Kidney (tissue), 14 donors: ENCODE measurements around the gene FAM186B. TPM values are rescaled to one million over a fixed set of nuclear protein-coding genes. Genes with fewer than 3 reads are reported as not detected.
A peak's percentile ranks its signal among the peaks of the same experiment; 100 is the strongest.

ENCODE experiments used
- DNase-seq, 5 donors: peaks; one replicate each; pipeline ENCODE4 v3.0.0-alpha.2; 2013 to 2020
- FAIRE-seq: peaks from 2 replicates; lab custom pipeline; 2012; peaks lifted over from hg19 to GRCh38; lab: Jason Lieb, UNC
- H3K27ac ChIP-seq, 2 donors: one replicate each; pipeline ENCODE4 v1.7.0; 2013; ENCODE audit warnings: low read depth in 2 of 2, low read length in 2 of 2, inconsistent platforms in 1 of 2
- H3K27me3 ChIP-seq: one replicate; pipeline ENCODE4 v1.7.1; 2013; ENCODE audit warnings: low read length, inconsistent platforms; ENCODE audit not compliant: control insufficient read depth, insufficient read depth
- H3K36me3 ChIP-seq, 3 donors: one replicate each; pipeline versions ENCODE4 v1.7.0 to v1.7.1; 2013; ENCODE audit warnings: low read length in 3 of 3, control low read depth in 1 of 3, inconsistent platforms in 1 of 3; ENCODE audit not compliant: insufficient read depth in 3 of 3, control insufficient read depth in 2 of 3
- H3K4me1 ChIP-seq, 3 donors: one replicate each; pipeline versions ENCODE4 v1.7.0 to v1.7.1; 2013; ENCODE audit warnings: low read length in 3 of 3, inconsistent platforms in 1 of 3, low read depth in 1 of 3; ENCODE audit not compliant: control insufficient read depth in 2 of 3, insufficient read depth in 2 of 3
- H3K4me3 ChIP-seq, 3 donors: one replicate each; pipeline versions ENCODE4 v1.7.0 to v1.8.1; 2013; ENCODE audit warnings: low read length in 3 of 3, control low read depth in 1 of 3, inconsistent platforms in 1 of 3
- H3K9ac ChIP-seq, 3 donors: one replicate each; pipeline versions ENCODE4 v1.7.0 to v1.7.1; 2013; ENCODE audit warnings: low read length in 3 of 3, control low read depth in 1 of 3, inconsistent platforms in 1 of 3
- H3K9me3 ChIP-seq, 3 donors: one replicate each; pipeline versions ENCODE4 v1.7.0 to v1.7.1; 2013; ENCODE audit warnings: low read length in 3 of 3, control low read depth in 1 of 3, inconsistent platforms in 1 of 3; ENCODE audit not compliant: control insufficient read depth in 2 of 3, insufficient read depth in 1 of 3
- CTCF ChIP-seq: IDR thresholded peaks from 3 replicates; pipeline ENCODE4 v1.5.1; 2012; ENCODE audit warnings: mild to moderate bottlenecking, moderate library complexity, borderline replicate concordance; ENCODE audit not compliant: insufficient read depth; ENCODE audit errors: extremely low read depth
- intact Hi-C: fragments of 100-400 bp; cut with DNase I; formaldehyde crosslinking; loops from one replicate; pipeline ENCODE4 v1.11.1; 2022
- polyA plus RNA-seq: library from polyadenylated mRNA; stranded (reverse); fragments of 350-450 nt; fragmentation: Illumina TruSeq; extraction: RNeasy Lipid Tissue Mini Kit (QIAGEN cat#74804); gene quantifications from one replicate; pipeline ENCODE4 v1.2.3, GENCODE V29; 2014; ENCODE audit warnings: low read depth, low replicate concordance; ENCODE audit not compliant: insufficient read depth
- total RNA-seq: library from RNA; stranded (reverse); fragmentation: NEBNext Ultra II Directional; extraction: Animal tissue kit (Norgen Biotek cat#: 25700); gene quantifications from one replicate; pipeline ENCODE4 v1.2.1, GENCODE V29; 2021
- donor health status: control.
- donor health status: control.
- donor health status: control.
- donor health status: control.
- donor health status: control.
- donor health status: DM: yes; HTN: yes; CAD: no.
- donor health status: Normal renal cell carcinoma (clear cell type).

The FAM186B gene
- total and polyA plus RNA-seq, 2 donors from 2014 or later: 0.34 to 0.85 TPM

- Histone ChIP-seq H3K27me3 (peaks cover 7% of the 10 kb centered on the region), H3K4me3 (no peak overlapping the region), H3K9ac (no peak overlapping the region), H3K4me1 (peaks cover 0 to 15% (median 0%) of the 10 kb centered on the region in 3 donors), H3K9me3 (no peaks in the 10 kb centered on the region), H3K36me3 (no peaks in the 10 kb centered on the region), H3K27ac (no peak overlapping the region)
- intact Hi-C loops: no loop called here
- DNase-seq: no peak
- no peak for FAIRE-seq
- no peak for TF ChIP-seq CTCF
Measured at GRCh38 chr12:49539406-49540228, 65.8 kb downstream of the FAM186B start.

- Histone ChIP-seq H3K27me3 (peaks cover 6% of the 10 kb centered on the region), H3K27ac (no peak within 1 kb of the TSS), H3K4me3 (peak within 1 kb of the TSS in 2 of 3 donors; percentile 39 to 48), H3K9ac (no peak within 1 kb of the TSS), H3K36me3 (no peaks in the 10 kb centered on the region), H3K4me1 (peaks cover 0 to 15% (median 0%) of the 10 kb centered on the region in 3 donors), H3K9me3 (no peaks in the 10 kb centered on the region)
- TF ChIP-seq CTCF: no peak
- no peak for FAIRE-seq
- intact Hi-C loops: no loop called here
- peak; percentile 83 to 95 (median 92) for DNase-seq
Measured at GRCh38 chr12:49538510-49539403, 66.7 kb downstream of the FAM186B start, which contains the start of gene KCNH3. Gene KCNH3 (plus strand): TSS chr12:49539030. CDS start chr12:49539417, 387 bp downstream.

DNA sequence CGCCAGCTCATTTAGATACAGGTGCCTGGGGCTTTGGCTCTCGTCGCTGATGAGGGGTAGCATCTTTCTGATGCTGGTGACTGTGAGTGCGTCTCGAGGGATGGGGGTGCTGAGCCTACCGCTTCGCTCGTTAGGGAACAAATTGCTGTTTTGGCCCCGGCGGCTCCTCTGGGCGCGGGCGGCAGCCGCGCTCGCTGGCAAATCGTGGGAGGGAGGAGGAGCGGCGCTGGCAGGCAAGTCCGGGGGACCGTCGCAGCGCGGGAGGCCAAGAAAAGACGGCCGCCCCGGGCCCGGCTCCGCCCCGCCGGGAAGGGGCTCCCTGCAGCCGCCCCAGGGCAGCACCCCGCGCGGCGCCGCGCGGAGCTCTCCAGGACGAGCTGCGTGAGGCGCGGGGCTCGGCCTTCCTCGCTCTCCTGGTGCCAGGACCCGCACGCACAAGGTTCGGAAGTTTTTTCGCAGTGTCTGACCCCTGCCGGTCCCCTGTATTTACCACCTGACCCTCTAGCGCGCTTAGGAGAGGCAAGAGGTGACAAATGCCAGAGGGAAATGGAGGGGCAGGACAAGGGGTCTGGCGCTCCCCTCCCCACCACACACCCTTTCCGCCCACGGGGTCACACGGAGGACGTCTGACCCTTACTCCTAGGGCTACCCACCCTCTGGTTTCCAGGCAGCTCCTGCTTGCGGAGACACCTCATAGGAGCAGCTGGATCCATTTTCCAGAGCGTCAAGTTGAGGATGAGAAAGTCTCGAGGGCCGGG is 67.5 kb downstream of the FAM186B start:
- no peak for FAIRE-seq
- no peak for DNase-seq
- Histone ChIP-seq H3K36me3 (no peaks in the 10 kb centered on the region), H3K9me3 (no peaks in the 10 kb centered on the region), H3K9ac (peak overlapping the region in 1 of 3 donors; percentile 10), H3K4me1 (peaks cover 0 to 15% (median 0%) of the 10 kb centered on the region in 3 donors), H3K27me3 (peaks cover 5% of the 10 kb centered on the region), H3K27ac (no peak overlapping the region), H3K4me3 (peak overlapping the region in 2 of 3 donors; percentile 39 to 48)
- intact Hi-C loops: no loop called here
- TF ChIP-seq CTCF: no peak

Other genes with a start within 250 kb of the FAM186B start
- 23.7 TPM for gene SPATS2, start 238.2 kb downstream of the FAM186B start, total RNA-seq
- 10.0 TPM for gene SPATS2, start 238.2 kb downstream of the FAM186B start, polyA plus RNA-seq
- gene KCNH3, start 66.6 kb downstream of the FAM186B start, total RNA-seq: 2.8 TPM
- 1.4 TPM for gene KCNH3, start 66.6 kb downstream of the FAM186B start, polyA plus RNA-seq
- gene MCRS1, start 37.5 kb downstream of the FAM186B start, total RNA-seq: 66.8 TPM
- 60.4 TPM for gene MCRS1, start 37.5 kb downstream of the FAM186B start, polyA plus RNA-seq
- gene PRPF40B, start 17.9 kb upstream of the FAM186B start, total RNA-seq: 33.3 TPM
- 20.1 TPM for gene PRPF40B, start 17.9 kb upstream of the FAM186B start, polyA plus RNA-seq
- 25.6 TPM for gene FMNL3, start 101.8 kb upstream of the FAM186B start, total RNA-seq
- 6.3 TPM for gene FMNL3, start 101.8 kb upstream of the FAM186B start, polyA plus RNA-seq
- gene TMBIM6, start 135.9 kb upstream of the FAM186B start, total RNA-seq: 724 TPM
- gene TMBIM6, start 135.9 kb upstream of the FAM186B start, polyA plus RNA-seq: 644 TPM
- 20.6 TPM for gene NCKAP5L, start 222.8 kb upstream of the FAM186B start, total RNA-seq
- gene NCKAP5L, start 222.8 kb upstream of the FAM186B start, polyA plus RNA-seq: 7.2 TPM
- 5.1 TPM for gene BCDIN3D, start 237.5 kb upstream of the FAM186B start, total RNA-seq
- gene BCDIN3D, start 237.5 kb upstream of the FAM186B start, polyA plus RNA-seq: 4.6 TPM